HG02981 (cell line): ENCODE measurements around the gene CIB4.

ENCODE experiments used
- ATAC-seq: cut with Tn5 transposase; IDR thresholded peaks from one replicate; pipeline ENCODE4 v1.9.1; 2021; ENCODE audit warnings: mild to moderate bottlenecking, moderate library complexity; ENCODE audit not compliant: unreplicated experiment

The CIB4 gene

DNA sequence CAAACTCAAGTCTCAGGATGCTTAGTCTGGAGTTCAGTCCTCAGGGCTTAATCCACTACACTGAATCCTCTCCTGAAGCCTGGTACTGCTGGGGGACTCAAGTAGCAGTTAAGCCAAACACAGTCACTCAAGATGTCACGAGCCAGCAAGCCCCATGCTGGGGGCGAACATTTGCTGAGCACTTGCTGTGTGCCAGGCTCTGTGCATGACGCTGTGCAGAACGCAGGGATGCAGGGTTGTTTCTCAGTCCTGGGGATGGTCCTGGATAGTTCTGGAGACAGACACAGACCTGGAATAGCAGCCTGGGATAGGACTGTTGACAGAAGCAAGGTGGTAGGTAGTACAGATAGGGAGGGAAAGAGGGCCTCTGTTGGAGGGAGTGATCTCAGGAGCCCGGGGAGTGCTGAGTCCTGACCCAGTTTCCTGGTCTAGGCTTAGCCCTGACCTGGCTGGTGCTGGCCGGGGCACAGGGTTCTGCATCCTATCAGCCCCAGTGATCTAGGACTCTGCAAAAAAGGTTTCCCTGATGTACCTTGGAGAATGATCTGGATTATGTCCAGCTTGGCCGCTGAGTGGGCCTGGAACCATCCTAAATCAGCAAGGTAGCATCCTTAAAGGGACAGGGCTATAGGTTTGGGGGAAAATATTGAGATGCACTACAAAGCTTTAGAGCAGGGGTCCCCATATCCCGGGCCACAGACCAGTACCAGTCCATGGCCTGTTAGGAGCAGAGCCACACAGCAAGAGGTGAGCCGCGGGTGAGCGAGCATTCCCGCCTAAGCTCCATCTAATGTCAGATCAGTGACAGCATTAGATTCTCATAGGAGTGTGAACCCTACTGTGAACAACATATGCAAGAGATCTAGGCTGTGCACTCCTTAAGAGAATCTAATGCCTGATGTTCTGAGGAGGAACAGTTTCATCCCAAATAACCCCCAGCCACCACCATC, 108.6 kb downstream of the CIB4 start:
- ATAC-seq: no peak
